Stimulated activated CD4-positive, alpha-beta T cell treated with anti-CD3 and anti-CD28 coated beads, Interleukin-4, amount 100 ng/mL, for 4 hours (primary cell): ENCODE results near the gene SMARCB1.

Source experiments
- DNase-seq, 2 experiments: peaks; one replicate each; pipeline ENCODE4 v3.0.0-alpha.2; 2020

SMARCB1 gene

DNA sequence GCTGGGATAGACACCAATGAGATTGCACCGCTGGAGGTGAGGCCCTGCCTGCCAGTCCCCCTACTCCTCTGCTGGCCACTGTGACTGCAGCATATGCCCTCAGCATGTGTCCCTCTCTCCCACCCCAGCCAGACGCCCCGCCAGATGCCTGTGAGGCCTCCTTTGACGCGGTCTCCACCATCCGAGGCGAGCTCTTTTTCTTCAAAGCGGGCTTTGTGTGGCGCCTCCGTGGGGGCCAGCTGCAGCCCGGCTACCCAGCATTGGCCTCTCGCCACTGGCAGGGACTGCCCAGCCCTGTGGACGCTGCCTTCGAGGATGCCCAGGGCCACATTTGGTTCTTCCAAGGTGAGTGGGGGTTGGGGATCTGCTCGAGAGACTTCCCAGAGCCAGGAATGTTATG is 5.7 kb upstream of the SMARCB1 start:
- DNase-seq: no peak

DNA sequence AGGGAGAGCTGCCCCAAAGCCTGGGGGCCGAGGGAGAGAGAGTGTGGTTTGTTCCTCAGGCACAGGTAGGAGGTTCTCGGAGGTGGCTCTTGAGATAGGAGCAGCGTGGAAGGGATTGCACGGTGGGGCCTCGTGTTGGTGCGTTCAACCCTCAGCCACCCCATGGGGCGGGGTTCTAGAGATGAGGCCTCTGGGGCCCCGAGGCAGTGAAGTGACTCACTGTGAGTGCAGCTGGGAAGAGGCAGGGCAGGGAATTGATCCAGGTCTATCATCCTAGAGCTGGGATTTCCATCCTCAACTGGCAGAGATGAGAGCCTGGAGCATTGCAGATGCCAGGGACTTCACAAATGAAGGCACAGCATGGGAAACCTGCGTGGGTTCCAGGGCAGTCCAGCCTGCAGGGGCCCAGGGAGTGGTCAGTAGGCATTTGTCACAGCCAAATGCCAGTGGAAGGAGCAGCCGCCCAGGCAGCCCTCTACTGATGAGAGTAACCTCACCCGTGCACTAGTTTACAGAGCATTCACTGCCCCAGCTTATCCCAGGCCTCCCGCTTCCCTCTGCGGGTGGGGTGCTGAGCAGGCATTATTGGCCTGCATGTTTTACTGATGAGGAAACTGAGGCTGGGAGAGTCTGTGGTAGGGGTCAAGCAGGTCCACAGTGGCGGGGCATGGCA is 5.1 kb upstream of the SMARCB1 start:
- DNase-seq: no peak

DNA sequence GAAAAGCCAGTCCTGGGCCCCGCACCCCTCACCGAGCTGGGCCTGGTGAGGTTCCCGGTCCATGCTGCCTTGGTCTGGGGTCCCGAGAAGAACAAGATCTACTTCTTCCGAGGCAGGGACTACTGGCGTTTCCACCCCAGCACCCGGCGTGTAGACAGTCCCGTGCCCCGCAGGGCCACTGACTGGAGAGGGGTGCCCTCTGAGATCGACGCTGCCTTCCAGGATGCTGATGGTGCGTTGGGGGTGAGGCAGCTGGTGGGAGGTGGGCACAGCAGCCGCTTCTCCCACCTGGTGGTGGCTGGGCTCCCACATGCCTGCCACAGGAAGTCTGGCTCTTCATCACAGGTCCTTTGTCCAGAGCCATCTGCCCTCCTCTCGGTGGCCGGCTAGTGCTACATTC is 4.5 kb upstream of the SMARCB1 start:
- no peak for DNase-seq

DNA sequence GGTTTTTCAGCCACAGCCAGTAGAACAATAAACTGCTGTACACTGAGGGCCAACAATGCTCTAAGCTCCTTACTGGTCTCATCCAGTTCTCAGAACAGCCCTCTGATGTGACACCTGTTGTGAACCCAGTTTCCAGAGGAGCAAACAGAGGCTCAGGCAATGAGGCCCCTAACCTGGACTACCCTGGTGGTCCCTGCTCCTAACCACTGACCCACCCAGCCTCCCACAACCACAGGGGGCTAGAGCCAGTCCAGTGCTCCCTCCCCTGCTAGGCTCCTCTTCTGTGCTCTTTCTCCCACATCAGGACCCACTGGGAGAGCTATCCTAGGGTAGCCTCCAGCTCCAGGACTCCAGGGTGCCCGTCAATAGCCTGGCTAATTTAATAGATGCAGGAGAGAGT is 4.1 kb upstream of the SMARCB1 start:
- DNase-seq: no peak

DNA sequence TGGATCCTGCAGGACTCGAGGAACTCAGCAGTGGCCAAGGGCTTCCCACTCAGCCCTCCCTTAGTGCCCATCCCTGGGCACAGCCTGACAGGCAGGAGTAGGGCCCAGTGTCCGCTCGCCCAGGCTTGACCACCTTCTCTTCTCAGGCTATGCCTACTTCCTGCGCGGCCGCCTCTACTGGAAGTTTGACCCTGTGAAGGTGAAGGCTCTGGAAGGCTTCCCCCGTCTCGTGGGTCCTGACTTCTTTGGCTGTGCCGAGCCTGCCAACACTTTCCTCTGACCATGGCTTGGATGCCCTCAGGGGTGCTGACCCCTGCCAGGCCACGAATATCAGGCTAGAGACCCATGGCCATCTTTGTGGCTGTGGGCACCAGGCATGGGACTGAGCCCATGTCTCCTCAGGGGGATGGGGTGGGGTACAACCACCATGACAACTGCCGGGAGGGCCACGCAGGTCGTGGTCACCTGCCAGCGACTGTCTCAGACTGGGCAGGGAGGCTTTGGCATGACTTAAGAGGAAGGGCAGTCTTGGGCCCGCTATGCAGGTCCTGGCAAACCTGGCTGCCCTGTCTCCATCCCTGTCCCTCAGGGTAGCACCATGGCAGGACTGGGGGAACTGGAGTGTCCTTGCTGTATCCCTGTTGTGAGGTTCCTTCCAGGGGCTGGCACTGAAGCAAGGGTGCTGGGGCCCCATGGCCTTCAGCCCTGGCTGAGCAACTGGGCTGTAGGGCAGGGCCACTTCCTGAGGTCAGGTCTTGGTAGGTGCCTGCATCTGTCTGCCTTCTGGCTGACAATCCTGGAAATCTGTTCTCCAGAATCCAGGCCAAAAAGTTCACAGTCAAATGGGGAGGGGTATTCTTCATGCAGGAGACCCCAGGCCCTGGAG is 3.3 kb upstream of the SMARCB1 start:
- no peak for DNase-seq

DNA sequence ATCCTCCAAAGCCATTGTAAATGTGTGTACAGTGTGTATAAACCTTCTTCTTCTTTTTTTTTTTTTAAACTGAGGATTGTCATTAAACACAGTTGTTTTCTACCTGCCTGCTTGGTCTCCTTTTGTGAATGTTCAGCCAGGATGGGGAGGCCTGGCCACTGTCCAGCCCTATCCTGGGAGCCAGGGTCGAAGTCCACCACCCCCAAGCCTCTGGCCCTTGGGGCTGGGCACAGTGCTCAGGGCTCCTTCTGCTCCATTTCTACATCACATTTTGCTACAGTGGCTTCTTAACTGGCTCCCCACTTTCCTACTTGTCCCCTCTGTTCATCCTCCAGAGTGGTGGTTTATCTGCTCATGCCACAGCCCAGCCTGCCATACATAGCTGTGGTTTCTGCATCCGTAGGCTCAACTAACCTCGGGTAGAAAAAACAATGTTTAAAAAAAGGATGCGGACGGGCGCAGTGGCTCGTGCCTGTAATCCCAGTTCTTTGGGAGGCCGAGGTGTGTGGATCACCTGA is 2.5 kb upstream of the SMARCB1 start:
- DNase-seq: no peak

DNA sequence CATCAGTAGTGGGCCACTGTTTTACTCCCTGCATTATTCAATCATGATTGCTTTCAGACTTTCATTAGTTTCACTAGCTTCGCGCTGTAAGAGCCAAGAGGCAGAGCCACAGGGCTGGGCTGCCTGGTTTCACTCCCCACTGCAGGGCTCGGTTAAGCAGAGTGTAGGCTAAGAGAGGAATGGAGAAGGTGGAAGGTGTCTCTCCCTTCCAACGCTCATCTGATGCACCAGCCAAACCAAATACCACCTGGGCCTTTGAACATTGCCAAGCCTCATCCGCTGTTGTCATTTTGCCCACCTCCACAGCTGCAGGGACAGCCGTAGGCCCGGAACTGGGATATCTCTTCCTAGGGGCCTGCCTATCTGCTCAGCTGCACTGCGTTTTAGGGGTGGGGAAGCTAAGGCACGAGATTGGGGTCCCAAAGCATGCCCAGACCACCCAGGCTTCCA is 480 bp upstream of the SMARCB1 start:
- no peak for DNase-seq

DNA sequence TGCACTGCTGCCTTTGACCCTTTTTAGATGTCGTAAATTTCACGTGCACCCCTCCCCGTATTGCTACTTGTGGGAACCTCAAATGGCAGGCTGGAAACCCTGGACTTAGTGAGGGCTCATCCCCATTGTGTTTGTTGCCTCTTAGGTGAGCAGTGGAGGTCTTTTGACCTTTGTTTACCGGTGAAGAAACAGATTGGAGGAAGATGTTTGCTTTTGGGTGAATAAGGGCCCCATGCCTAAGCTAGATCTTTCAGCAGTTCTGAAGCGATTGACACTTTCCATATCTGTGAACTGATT is 782 bp downstream of the SMARCB1 start:
- DNase-seq: no peak

DNA sequence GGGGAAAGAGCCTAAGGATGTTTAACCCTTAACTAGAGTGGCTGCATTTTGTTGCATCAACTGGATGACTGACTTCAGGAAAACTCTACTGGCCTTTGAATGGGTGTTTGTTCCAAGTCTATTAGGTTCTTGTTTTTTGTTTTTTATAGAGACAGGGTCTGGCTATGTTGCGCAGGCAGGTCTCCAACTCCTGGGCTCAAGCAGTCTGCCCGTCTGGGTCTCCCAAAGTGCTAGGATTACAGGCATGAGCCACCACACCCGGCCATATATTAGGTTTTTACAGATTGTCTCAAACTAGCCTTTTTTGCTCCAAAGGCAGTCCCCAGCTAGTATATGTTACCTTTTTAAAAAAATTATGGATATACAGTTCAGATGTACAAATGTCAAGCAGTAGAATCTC is 1.1 kb downstream of the SMARCB1 start:
- no peak for DNase-seq

DNA sequence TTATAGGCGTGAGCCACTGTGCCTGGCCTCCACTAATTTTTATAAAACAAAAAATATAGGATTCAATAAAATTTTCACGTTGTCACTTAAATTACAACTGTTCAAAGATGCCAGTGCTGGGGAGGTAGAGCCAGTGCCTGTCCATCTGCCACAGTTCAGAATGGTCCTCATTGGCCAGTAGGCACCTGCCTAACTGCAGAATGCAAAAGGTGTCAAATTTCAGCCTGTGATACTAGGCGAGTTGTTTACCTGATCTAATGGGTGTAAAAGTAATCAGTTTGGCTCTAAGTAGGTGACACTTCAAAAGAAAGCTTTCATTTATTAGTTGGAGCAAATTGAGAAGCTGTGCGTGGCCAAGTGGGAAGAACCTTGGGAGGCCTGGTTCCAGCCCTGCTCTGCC is 2.4 kb downstream of the SMARCB1 start:
- DNase-seq: no peak

DNA sequence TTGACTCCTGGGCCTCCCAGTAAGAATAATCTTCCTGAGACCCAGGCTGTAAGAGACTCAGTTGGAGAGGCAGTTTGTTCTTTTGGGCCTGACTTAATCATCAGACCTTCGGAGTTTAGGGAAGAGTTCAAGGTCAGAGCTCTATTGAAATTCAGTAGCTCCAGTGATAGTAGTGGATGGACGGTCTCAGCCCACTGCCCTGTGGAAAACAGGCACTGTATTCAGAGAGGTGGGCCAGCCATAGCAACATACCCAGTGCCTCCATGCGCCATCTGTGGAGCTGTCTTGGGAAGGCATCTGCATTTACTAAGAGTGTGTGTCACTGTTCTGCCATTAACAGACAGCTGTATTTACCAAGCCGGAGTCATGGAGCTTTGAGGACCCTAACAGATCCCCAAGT is 2.9 kb downstream of the SMARCB1 start:
- DNase-seq: no peak

DNA sequence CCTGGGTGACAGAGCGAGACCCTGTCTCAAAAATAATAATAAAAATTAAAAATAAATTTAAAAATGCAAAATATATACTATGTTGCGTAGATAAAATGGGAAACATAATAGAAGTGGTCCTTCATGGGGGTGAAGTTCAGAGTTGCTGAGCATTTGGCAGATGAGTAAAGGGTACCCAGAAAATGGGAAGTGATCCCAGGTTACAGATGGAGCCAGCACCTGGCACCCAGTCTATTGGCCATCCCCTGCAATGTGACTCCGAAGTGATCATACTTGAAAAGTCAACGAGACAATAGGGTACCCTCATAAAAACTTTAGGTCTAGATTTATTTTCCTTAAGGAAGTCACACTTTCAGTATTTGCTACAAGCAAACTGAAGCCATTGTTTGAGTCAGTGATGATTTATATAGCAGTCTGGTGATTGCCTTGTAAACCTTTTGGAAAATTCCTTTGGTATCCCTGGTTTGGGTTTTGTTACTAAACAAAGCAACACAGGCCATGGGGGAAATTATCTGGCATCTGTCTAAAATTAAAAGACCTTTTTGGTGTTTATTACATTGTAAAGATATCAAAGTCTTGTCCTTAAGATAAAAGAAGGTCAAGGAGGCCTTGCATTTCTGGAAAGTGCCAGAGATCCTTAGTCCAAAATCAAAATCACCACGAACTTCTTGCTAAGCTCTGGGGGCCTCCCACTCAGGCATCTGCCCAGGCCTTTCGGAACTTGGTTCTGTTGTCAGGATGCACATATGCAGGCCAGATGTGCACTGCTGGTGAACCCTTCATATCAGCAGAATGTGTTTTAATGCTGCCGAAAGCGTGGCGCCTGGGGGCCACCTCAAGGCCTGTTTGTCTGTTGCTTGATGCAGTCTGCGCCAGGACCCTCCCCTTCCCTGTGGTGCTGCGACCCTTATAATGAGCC is 4.3 kb downstream of the SMARCB1 start:
- DNase-seq: no peak

DNA sequence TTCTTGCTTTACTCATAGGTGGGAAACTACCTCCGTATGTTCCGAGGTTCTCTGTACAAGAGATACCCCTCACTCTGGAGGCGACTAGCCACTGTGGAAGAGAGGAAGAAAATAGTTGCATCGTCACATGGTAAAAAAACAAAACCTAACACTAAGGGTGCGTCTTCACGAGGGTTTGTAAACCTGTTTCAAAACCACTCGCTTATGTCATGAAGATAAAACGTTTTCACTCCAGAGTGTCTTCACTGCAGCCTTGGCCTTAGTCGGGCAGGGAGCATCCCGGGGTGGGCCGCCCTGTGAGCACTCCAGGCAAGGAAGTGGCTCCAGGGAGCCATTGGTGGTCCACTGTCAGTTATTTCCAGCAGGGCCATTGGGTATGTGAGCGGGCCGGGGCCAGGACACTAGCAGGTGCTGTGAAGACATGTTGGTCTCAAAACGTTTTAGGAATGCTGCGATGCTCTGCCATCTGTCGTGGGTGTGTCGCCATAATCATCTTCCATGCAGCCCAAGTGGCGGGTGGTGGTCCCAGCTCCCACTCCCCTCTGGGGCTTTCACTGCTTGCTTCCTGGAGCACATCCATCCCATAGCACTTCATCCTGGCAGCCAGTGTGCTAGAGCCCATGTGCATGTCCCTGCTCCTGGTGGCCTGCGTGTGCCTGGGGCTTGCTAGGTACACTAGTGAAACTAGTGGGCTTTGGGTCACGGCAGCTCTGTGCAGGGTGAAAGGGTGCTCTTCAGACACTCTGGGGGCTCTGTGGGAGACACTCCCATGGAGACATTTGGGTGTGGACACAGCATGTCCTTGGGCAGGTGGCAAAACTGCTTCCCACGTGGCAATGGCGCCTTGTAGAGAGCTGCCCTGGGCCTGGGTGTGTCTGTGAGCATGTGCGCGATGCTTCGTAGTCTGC is 5.2 kb downstream of the SMARCB1 start:
- no peak for DNase-seq

DNA sequence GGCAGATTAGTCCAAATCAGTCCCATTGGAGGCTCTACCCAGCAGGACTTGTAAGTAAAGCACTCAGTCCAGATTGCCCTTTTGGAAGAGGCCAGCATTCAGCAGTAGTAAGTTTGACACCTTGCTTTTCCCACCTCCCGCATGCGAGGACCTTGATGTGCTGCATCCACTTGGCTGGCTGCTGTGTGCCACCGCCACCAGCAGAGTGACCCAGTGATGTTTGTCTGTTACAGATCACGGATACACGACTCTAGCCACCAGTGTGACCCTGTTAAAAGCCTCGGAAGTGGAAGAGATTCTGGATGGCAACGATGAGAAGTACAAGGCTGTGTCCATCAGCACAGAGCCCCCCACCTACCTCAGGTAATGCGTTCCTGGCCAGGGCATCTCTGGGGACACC is 6.6 kb downstream of the SMARCB1 start:
- no peak for DNase-seq

DNA sequence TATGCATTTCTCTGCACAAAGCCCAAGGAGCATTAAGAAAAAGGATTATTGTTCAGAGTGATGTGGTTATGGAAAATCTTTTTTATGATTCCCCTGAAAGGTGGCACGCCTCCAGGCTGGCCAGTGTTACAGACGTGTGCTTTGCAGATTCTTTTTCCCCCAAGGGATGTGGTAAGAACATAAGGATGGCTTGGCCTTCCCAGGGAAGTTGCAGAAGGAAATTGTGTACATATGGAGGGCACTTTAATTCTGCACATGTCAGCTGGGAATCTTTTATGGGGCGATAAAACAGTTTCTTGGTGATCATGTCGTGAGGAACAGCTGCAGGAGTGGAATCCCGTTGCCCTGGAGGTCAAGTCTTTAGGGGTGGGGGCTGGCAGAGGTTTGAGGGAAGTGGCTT is 9.7 kb downstream of the SMARCB1 start:
- DNase-seq: no peak

DNA sequence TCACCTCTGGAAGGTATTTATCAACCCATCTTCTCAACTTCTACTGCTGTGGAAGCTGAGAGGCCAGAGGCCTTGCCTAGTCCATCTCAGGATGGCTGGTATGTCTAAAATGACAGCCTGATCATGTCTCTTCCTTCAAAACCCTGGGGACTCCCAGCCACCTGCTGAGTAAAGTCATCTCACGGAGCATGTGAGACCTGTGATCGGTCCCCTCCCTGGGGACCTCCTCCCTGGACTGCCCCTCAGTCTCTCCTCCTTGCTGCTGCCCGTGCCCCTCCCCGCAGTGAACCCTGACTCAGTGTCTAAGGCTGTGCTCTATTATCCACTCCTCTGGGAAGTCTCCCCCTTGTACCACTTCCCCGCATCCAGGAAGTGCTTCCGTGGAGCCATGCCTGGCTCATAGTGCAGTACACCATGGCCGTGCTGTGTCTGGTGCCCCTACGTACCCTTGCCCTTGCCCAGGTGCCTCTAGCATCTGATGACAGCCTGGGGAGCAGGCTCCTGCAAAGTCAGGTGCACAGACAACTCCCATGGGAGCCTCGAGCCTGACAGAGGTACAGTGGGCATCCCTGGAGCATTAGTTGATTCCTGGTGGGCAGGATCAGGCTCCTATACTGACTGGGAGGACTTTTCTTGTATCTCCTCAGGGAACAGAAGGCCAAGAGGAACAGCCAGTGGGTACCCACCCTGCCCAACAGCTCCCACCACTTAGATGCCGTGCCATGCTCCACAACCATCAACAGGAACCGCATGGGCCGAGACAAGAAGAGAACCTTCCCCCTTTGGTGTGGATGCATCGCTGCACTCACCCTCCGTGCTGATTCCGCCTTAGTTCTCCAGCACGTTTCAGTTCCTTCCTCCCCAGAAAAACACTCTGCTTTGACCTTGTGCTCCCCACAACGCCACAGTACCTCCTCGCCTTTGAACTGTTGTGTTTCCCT is 13.8 kb downstream of the SMARCB1 start:
- DNase-seq: no peak

DNA sequence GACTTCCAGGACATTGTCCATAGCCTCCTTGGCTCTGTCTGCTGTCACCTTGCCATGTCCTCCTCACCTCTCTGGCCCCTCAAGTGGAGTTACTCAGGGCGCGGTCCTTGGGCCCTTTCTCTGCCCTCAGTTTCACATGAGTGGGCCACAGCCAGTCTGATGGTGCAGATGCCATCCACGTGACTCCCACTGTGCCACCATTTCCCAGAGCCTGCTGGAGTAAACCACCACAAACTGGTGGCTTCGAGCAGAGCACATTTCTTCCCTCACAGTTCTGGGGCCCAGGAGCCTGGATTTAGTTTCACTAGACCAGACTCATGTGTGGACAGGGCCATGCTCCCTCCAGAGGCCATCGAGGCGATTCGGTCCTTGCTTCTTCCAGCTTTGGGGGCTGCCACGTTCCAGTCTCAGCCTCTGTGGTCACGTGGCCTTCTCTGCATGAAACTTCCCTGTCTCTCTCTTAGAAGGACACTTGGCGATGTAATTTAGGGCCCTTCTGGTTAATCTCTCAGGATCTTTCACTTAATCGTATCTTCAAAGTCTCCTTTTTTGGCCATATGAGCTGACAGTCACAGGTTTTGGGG is 14.6 kb downstream of the SMARCB1 start:
- DNase-seq: no peak

DNA sequence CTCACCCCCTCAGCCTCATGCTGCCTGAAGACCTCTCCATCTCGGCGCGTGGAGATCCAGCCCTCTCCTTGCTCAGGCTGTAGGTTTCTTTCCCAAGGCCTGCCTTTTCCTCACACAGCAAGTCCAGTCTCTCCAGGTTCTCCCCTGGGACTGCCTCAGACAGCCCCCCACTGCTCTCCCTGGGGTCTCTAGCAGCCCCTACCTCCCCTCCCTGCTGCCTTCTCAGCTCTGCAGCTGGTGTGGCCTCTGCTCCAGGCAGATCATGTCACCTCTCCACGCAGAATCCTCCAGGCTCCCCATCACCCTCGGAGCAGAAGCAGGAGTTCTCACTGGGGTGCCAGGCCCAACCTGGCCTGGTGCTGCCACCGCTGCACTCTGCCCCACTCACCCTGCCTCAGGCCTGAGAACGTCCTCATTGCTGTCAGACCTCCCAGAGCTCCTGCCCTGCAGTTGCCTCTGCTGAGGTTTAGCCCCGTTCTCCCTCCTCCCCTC is 15.2 kb downstream of the SMARCB1 start:
- no peak for DNase-seq

DNA sequence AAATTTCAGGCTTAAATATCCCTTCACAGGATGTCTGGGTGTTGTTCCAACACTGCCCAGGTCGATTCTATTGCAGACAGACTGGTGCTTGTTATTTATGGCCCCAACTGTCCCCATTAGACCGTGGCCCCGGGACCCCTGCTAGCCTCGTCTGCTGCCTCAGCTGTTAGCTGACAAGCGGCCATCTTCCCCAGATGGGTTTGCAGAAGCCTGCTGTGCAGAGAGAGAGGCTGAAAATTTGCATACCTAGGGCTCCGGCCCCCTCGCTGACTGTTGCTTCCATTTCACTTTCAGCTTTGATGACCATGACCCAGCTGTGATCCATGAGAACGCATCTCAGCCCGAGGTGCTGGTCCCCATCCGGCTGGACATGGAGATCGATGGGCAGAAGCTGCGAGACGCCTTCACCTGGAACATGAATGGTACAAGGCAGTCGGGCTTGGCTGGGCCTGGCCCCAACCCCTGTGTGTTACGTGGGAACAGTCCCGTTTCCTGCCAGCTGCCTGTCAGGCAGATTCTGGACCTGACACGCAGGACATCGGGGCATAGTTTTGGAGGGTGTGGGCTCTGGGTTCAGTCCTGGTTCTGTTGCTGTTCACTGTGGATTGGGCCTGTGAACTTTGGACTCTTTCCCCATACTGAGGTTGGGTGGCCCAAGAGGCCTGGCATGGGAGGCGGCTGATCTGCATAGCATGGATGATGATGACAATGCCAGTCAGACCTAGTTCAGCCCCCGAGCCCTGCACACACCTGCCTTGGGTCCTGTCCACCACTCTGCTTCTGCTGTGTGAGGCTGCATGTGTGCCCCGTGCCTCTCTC is 16.4 kb downstream of the SMARCB1 start:
- no peak for DNase-seq
